Measurements from ENCODE around the gene SPACA4.
A peak's percentile ranks its signal among the peaks of the same experiment; 100 is the strongest.

The SPACA4 gene

GRCh38 chr19:48598996-48599700, 7.4 kb upstream of the SPACA4 start:
- no peak for DNase-seq

- no peak for DNase-seq
These were observed 5.7 kb upstream of the SPACA4 start for GRCh38 chr19:48600679-48601417.

- no peak for DNase-seq
These were observed 3.5 kb upstream of the SPACA4 start for GRCh38 chr19:48603001-48603400.

GRCh38 chr19:48603449-48603848, 3.1 kb upstream of the SPACA4 start:
- no peak for DNase-seq

GRCh38 chr19:48603850-48604249, 2.7 kb upstream of the SPACA4 start:
- DNase-seq = no peak

GRCh38 chr19:48607359-48607755, 815 bp downstream of the SPACA4 start:
- DNase-seq = no peak

GRCh38 chr19:48608798-48609263, 2.3 kb downstream of the SPACA4 start:
- peak; percentile 70 to 83 (median 79) for DNase-seq

GRCh38 chr19:48609571-48610108, 3.1 kb downstream of the SPACA4 start:
- DNase-seq = no peak

- no peak for DNase-seq
These were observed 5.3 kb downstream of the SPACA4 start for GRCh38 chr19:48611872-48612271.

GRCh38 chr19:48613024-48613851, 6.7 kb downstream of the SPACA4 start:
- DNase-seq = no peak

GRCh38 chr19:48613852-48614435, 7.4 kb downstream of the SPACA4 start:
- no peak for DNase-seq

GRCh38 chr19:48614436-48615230, 8.1 kb downstream of the SPACA4 start, which contains the start of gene FAM83E:
TSS of gene FAM83E (minus strand) at chr19:48615076. CDS start at chr19:48613372, 1,704 bp downstream.
- DNase-seq = no peak

- DNase-seq = no peak
These were observed 8.9 kb downstream of the SPACA4 start for GRCh38 chr19:48615231-48616040.

- DNase-seq = no peak
These were observed 9.5 kb downstream of the SPACA4 start for GRCh38 chr19:48616041-48616436.

GRCh38 chr19:48616491-48617056, 10.0 kb downstream of the SPACA4 start:
- DNase-seq = no peak

GRCh38 chr19:48617146-48617937, 10.8 kb downstream of the SPACA4 start:
- DNase-seq = no peak

GRCh38 chr19:48618278-48618915, 11.9 kb downstream of the SPACA4 start:
- DNase-seq = no peak

- peak; percentile 97 to 99 (median 98) for DNase-seq
These were observed 12.6 kb downstream of the SPACA4 start, which contains the start of the genes RPL18 and SPHK2 for GRCh38 chr19:48618916-48619691. TSS of gene RPL18 (minus strand) at chr19:48619178. CDS start at chr19:48619143, 35 bp downstream. TSS of gene SPHK2 (plus strand) at chr19:48619506. CDS start at chr19:48620515, 1,009 bp downstream.

Measured in suppressor macrophage treated with lipopolysaccharide for 1 hour (primary cell).